GM12801 (cell line): ENCODE results near the gene EPS8.

Experiments
- CTCF ChIP-seq: IDR thresholded peaks from one replicate; pipeline ENCODE4 v1.5.1; 2011; ENCODE audit warnings: control low read depth; ENCODE audit not compliant: insufficient read length; ENCODE audit errors: extremely low read depth

Gene EPS8

GRCh38 chr12:15770021-15770420 lies 19.2 kb downstream of the EPS8 start:
- no peak for TF ChIP-seq CTCF

GRCh38 chr12:15769586-15769985 lies 19.6 kb downstream of the EPS8 start:
- no peak for TF ChIP-seq CTCF

- TF ChIP-seq CTCF, result no peak
Observed at GRCh38 chr12:15767301-15767700, 21.9 kb downstream of the EPS8 start.

- no peak for TF ChIP-seq CTCF
Observed at GRCh38 chr12:15763328-15763727, 25.9 kb downstream of the EPS8 start.

DNA sequence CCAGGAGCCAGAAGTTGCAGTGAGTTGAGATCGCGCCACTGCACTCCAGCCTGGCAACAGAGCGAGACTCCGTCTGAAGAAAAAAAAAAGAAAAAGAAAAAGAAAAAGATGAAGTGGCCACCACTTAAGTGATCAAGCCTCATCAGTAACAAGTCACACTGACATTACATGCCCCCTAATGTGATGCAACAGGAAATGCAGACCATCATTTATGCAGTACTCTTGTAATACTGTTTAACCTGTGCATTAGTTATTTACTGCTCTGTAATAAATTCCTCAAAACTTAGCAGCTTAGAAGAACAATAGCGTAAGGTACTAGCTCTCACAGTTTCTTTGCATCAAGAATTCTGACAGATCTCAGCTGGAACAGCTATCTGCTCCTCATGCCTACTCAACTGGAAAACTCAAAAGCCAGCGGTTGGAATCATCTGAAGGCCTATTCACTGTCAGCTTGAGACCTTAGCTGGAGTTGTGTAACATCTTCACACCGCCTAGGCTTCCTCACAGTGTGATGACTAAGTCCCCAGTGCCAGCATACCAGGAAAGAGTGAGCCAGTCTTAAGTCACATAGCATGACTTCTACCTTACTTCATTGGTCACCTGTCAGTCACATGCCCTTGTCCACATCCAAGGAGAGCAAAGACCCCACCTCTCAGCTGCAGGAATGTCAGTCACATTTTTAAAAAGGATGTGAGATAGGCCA lies 31.5 kb downstream of the EPS8 start:
- no peak for TF ChIP-seq CTCF

GRCh38 chr12:15756822-15757221 lies 32.4 kb downstream of the EPS8 start:
- no peak for TF ChIP-seq CTCF

DNA sequence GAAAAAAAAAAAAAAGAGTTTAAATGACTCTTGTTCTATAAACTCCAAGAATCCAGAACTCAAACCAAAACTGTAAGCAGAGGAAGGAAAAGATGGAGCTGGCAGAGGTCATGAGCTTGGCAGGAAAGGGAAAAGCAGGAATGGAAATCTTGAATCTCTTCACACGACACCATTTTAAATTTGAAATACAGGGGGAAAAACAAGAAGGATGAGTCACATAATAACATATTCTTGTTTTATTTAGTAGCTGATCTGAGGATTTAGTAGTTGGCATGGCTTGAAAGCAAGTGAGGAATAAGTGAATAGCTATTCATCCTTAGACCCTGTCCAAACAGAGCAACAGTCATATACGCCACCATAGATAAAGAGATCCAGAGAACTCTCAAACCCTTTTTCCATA lies 35.0 kb downstream of the EPS8 start:
- TF ChIP-seq CTCF, result no peak
